Astrocyte of the spinal cord (primary cell): Measurements from ENCODE around the gene OR11A1.

Experiments used
- DNase-seq: peaks from one replicate; pipeline ENCODE4 v3.0.0; 2011; ENCODE audit warnings: low read depth, low spot score
- H3K4me3 ChIP-seq: 2 replicates; pipeline ENCODE4 v1.5.1; 2011; ENCODE audit warnings: low read depth, mild to moderate bottlenecking, low read length, moderate library complexity
- in situ Hi-C: cut with HindIII; loops from 2 replicates; pipeline ENCODE4 v1.10.0; 2017; ENCODE audit warnings: low sequenced_read_pairs
- TF ChIP-seq, protein P1 (sequence below): IDR thresholded peaks from 2 replicates; pipeline ENCODE4 v1.5.1; 2012; ENCODE audit warnings: low read depth, mild to moderate bottlenecking, low read length, inconsistent platforms

OR11A1 gene

DNA sequence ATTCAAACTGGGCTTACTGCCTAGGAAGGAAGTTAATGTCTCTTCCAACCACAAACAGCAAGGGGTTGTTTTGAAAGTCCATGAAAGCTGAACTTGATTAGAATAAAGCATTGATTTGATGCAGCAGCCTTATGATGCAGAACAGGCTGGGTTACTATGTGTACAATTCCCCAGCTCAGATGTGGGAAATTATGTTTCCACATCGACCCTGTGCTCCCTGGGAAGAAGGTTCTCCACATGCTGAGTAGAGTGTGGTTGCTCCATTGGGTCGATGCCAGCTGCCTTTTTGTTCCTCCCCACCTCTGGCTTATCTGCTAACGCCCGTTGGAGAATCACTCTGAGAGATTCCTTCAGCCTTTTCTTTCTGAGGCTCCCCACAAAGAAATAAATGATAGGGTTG is 29.7 kb upstream of the OR11A1 start:
- in situ Hi-C loops = no loop called here
- peak; percentile 7 for DNase-seq
- H3K4me3 ChIP-seq = no peak overlapping the region
- TF ChIP-seq, protein P1, sequence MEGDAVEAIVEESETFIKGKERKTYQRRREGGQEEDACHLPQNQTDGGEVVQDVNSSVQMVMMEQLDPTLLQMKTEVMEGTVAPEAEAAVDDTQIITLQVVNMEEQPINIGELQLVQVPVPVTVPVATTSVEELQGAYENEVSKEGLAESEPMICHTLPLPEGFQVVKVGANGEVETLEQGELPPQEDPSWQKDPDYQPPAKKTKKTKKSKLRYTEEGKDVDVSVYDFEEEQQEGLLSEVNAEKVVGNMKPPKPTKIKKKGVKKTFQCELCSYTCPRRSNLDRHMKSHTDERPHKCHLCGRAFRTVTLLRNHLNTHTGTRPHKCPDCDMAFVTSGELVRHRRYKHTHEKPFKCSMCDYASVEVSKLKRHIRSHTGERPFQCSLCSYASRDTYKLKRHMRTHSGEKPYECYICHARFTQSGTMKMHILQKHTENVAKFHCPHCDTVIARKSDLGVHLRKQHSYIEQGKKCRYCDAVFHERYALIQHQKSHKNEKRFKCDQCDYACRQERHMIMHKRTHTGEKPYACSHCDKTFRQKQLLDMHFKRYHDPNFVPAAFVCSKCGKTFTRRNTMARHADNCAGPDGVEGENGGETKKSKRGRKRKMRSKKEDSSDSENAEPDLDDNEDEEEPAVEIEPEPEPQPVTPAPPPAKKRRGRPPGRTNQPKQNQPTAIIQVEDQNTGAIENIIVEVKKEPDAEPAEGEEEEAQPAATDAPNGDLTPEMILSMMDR = no peak

DNA sequence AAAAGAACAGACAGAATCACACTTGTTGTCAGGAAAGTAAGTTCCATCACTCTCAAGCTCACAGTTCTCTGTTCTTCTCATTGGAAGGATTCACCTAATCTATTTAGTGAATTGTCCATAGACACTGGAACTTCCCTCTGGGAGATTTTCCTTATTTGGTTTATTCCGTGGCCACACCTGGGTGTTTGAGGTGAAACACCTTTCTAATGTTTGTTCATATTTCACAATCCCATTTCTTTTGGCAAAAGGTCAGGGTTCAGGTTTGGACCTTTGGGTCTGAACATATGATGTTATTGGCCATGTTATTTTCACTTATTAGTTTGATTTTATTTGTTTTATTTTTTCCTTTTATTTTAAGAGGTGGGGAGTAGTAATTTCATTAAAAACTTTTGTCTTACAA is 26.9 kb upstream of the OR11A1 start:
- in situ Hi-C loops = no loop called here
- TF ChIP-seq, protein P1 = no peak
- no peak overlapping the region for H3K4me3 ChIP-seq
- DNase-seq = no peak

DNA sequence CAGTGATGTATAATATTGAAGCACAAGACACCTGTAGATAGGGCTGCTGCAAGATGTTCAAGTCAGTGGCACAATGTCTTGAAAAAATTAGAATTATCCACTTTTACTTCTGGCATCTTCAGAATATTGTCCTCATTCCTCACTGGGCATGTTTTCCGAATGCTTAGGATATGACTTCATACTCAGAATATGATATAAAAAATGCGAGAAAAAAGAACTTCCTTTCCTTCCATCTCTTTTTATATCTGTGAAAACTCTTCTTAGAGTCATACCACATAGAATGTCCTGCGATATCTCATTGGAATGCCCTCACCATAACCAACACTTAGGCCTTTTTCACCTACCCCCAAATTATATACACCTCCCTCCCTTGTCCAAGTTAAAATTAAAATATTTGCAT is 26.3 kb upstream of the OR11A1 start:
- no peak for DNase-seq
- in situ Hi-C loops = no loop called here
- TF ChIP-seq, protein P1 = no peak
- no peak overlapping the region for H3K4me3 ChIP-seq

DNA sequence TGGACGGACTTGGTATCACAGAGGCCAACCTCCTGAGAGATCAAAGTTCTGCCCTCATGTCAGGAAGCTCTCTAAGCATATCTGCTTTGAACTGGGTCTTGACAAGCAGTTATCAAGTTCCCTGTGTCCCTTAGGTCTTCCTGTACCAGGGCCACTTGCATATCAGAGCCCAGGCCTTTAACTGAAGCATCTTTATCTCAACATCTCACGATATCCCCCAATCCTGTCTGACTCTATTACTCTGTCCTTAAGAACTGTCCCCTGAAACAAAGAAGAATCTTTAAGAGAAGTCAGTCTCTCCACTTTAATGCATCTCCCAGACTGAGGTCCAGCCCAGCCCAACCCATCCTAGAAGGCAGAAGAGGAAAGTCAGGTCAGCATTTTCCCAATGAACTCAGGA is 22.7 kb upstream of the OR11A1 start:
- in situ Hi-C loops = no loop called here
- H3K4me3 ChIP-seq = no peak overlapping the region
- DNase-seq = no peak
- TF ChIP-seq, protein P1 = no peak

DNA sequence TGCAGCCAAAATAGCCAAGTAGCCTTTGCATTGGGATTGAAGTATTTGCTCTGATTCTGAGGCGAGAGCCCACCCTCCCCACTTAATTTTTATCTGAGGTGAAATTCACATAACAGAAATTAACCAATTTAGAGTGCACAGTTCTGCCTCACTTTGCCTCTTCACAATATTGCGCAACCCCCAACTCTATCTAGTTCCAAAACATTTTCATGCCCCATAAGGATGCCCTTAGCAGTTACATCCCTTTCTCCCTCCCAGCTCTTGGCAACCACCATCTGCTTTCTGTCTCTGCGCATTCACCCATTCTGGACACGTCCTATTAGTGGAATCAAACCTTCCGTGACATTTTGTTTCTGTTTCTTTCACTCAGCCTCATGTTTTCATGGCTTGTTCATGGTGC is 21.9 kb upstream of the OR11A1 start:
- no peak overlapping the region for H3K4me3 ChIP-seq
- DNase-seq = no peak
- TF ChIP-seq, protein P1 = no peak
- in situ Hi-C loops = no loop called here

DNA sequence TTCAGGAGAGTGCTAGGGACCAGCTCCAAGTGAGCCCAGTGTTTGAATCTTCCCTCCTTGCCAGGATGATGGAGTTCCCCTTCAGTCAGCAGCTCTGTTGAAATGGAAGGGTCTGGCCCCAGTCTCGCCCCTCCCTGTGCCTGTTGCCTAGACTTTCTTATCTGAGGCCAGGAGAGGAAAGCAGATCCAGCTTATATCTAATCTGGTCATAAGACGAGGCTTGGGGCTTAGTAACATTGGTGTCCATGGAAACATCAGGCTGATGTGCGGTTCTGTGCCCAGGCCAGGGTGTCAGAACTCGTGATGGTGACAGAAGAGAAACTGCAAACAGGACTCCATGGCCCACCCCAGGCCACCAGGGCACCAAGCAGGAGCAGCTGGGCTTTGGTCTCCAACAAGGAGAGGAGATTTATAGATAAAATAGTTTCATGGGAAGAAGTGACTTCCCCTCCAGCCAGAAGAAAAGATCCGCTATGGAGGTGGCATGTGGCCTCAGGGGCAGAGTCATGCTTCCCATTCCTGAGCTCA is 21.1 kb upstream of the OR11A1 start:
- TF ChIP-seq, protein P1 = no peak
- H3K4me3 ChIP-seq = no peak overlapping the region
- no peak for DNase-seq
- in situ Hi-C loops = no loop called here

DNA sequence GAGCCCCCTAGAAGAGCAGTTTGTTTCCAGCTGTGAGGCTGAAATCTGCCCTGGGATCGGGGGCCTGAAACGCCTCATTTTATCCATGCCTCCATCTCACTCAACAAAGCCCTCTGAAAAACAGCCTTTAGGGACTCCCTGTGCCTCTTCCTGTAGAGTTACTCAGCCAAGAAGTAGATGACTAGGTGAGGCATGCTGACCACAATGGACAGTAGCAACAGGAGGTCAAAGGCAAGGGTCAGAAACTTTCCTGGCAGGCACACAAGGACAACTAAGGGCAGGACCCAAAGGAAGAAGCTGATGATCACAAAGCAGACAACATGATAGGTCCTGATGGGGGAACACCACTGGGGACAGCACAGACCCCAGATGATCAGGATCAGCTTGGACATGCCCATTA is 18.1 kb upstream of the OR11A1 start:
- in situ Hi-C loops = no loop called here
- DNase-seq = no peak
- H3K4me3 ChIP-seq = no peak overlapping the region
- TF ChIP-seq, protein P1 = no peak
